PC-3 (cell line): Measurements from ENCODE around the gene SCD. TPM values are rescaled to one million over a fixed set of nuclear protein-coding genes. Genes with fewer than 3 reads are reported as not detected.
A peak's percentile ranks its signal among the peaks of the same experiment; 100 is the strongest.

Experiments used
- ATAC-seq: fragments of 200-7000 bp; cut with Tn5 transposase; 2 replicates; pipeline ENCODE4 v1.9.1; 2020; ENCODE audit warnings: mild to moderate bottlenecking, moderate library complexity
- BruUV-seq: library from RNA; stranded (reverse); fragments of 400-500 nt; replicated peaks from 2 replicates; lab custom pipeline; 2021; lab: Mats Ljungman, UMichigan
- CTCF ChIA-PET: fragments of 300-600 bp; sonication (Branson Sonifier 250); formaldehyde crosslinking; loops from one replicate; lab custom pipeline; 2022; ENCODE audit warnings: antibody characterized with exemption; lab: Charles Lee
- POLR2A ChIA-PET: fragments of 300-600 bp; sonication (Branson Sonifier 250); formaldehyde crosslinking; loops from one replicate; lab custom pipeline; 2022; ENCODE audit warnings: antibody characterized with exemption; ENCODE audit not compliant: unreplicated experiment; lab: Charles Lee
- DNase-seq: peaks from one replicate; pipeline ENCODE4 v3.0.0-alpha.2; 2015
- H2AFZ ChIP-seq: fragments of 300-600 bp; sonication (generic); 2 replicates; pipeline ENCODE4 v1.6.0; 2016; ENCODE audit warnings: antibody characterized with exemption, low read length
- H3F3A ChIP-seq: fragments of 300-600 bp; sonication (generic); one replicate; pipeline ENCODE4 v1.6.0; 2017; ENCODE audit warnings: antibody characterized with exemption, low read length, control low read depth, mild to moderate bottlenecking; ENCODE audit not compliant: unreplicated experiment
- H3K27ac ChIP-seq: fragments of 300-600 bp; sonication (generic); 2 replicates; pipeline ENCODE4 v1.5.1; 2016; ENCODE audit warnings: mild to moderate bottlenecking, low read length
- H3K27me3 ChIP-seq: fragments of 300-600 bp; sonication (generic); 2 replicates; pipeline ENCODE4 v1.6.1; 2016; ENCODE audit warnings: low read length, mixed read lengths
- H3K36me3 ChIP-seq: fragments of 300-600 bp; sonication (generic); 2 replicates; pipeline ENCODE4 v1.6.1; 2016; ENCODE audit warnings: low read depth, mixed run types, low read length, mixed read lengths
- H3K4me1 ChIP-seq: fragments of 300-600 bp; sonication (generic); 2 replicates; pipeline ENCODE4 v1.5.1; 2016; ENCODE audit warnings: low read length; ENCODE audit not compliant: insufficient read depth
- H3K4me2 ChIP-seq: fragments of 300-600 bp; sonication (generic); 2 replicates; pipeline ENCODE4 v1.6.0; 2016; ENCODE audit warnings: low read length
- H3K4me3 ChIP-seq: fragments of 300-600 bp; sonication (generic); 2 replicates; pipeline ENCODE4 v1.5.1; 2016; ENCODE audit warnings: mild to moderate bottlenecking, low read length, mixed read lengths
- H3K79me2 ChIP-seq: fragments of 300-600 bp; sonication (generic); 2 replicates; pipeline ENCODE4 v1.6.1; 2017; ENCODE audit warnings: low read length, mixed read lengths
- H3K9ac ChIP-seq: fragments of 300-600 bp; sonication (generic); 2 replicates; pipeline ENCODE4 v1.6.0; 2016; ENCODE audit warnings: mild to moderate bottlenecking, low read length
- H3K9me2 ChIP-seq: fragments of 300-600 bp; sonication (generic); replicated peaks from 2 replicates; pipeline ENCODE4 v1.6.1; 2016; ENCODE audit warnings: mixed run types, low read length, mixed read lengths
- H3K9me3 ChIP-seq: fragments of 300-600 bp; sonication (generic); 2 replicates; pipeline ENCODE4 v1.6.1; 2016; ENCODE audit warnings: low read length, mixed read lengths
- H4K20me1 ChIP-seq: fragments of 300-600 bp; sonication (generic); 2 replicates; pipeline ENCODE4 v1.6.1; 2016; ENCODE audit warnings: low read length, mixed read lengths
- EZH2 ChIP-seq: fragments of 300-600 bp; sonication (generic); IDR thresholded peaks from one replicate; pipeline ENCODE4 v1.6.1; 2017; ENCODE audit warnings: antibody characterized with exemption, mild to moderate bottlenecking, low read length; ENCODE audit not compliant: unreplicated experiment
- EZH2phosphoT487 ChIP-seq: fragments of 300-600 bp; sonication (generic); IDR thresholded peaks from 2 replicates; pipeline ENCODE4 v1.6.1; 2018; ENCODE audit warnings: mild to moderate bottlenecking, antibody characterized with exemption, low read length, borderline replicate concordance
- intact Hi-C: fragments of 100-400 bp; cut with micrococcal nuclease; formaldehyde crosslinking; loops from 2 replicates; pipeline ENCODE4 v1.9.0; 2023
- total RNA-seq: library from RNA; depleted of rRNA; stranded (reverse); fragments of >200 nt; gene quantifications from 2 replicates; pipeline ENCODE4 v1.2.3, GENCODE V29; 2014
- TF ChIP-seq, protein P1 (sequence below): fragments of 300-600 bp; sonication (generic); conservative IDR thresholded peaks from 2 replicates; pipeline ENCODE4 v1.5.1; 2017; ENCODE audit warnings: antibody characterized with exemption, low read depth, mild to moderate bottlenecking, low read length

The SCD gene
- total RNA-seq, 1 experiment from 2014 or later = 121 TPM

DNA sequence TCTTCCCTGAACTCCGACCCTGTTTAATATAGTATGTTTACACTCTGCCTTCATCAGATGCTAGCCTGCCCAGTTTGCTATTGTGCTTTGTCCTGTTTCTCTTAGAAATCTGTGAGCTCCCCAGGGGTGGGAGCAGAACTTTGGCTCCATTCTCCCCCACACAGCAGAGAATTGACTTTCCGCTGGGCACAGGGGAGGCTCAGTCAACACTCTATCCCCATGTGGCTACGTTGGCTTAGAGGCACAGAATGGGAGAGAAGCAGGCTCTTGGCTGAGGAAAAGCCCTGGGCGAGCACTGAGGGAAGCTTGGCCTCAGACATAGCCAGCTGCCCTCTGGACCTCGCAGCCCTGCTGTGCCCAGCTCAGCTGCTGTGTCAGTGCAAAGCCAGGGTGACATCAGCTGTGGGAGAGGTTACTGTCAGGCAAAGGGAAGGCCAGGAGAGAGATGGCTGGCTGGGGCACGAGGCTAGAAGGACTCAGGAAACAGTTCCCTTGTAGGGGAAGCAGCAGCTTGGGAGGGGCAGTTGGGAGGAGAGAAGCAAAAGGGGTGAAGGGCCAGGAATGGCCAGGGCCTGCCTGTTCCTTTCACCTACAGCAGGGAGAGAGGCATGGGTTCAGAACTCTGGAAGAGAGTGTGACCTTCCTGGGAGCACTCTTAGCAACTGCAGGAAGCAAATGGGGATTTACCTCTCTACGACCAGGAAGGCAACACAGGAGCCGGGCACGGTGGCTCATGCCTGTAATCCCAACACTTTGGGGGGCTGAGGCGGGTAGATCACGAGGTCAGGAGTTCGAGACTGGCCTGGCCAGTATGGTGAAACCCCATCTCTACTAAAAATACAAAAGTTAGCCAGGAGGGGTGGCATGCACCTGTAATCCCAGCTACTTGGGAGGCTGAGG lies 5.8 kb upstream of the SCD start:
- H3K9me3 ChIP-seq = no peaks in the 10 kb centered on the region
- TF ChIP-seq EZH2 (no peak), EZH2phosphoT487 (no peak)
- TF ChIP-seq, protein P1, sequence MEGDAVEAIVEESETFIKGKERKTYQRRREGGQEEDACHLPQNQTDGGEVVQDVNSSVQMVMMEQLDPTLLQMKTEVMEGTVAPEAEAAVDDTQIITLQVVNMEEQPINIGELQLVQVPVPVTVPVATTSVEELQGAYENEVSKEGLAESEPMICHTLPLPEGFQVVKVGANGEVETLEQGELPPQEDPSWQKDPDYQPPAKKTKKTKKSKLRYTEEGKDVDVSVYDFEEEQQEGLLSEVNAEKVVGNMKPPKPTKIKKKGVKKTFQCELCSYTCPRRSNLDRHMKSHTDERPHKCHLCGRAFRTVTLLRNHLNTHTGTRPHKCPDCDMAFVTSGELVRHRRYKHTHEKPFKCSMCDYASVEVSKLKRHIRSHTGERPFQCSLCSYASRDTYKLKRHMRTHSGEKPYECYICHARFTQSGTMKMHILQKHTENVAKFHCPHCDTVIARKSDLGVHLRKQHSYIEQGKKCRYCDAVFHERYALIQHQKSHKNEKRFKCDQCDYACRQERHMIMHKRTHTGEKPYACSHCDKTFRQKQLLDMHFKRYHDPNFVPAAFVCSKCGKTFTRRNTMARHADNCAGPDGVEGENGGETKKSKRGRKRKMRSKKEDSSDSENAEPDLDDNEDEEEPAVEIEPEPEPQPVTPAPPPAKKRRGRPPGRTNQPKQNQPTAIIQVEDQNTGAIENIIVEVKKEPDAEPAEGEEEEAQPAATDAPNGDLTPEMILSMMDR = no peak
- no peaks in the 10 kb centered on the region for H3K79me2 ChIP-seq
- DNase-seq (no peak), ATAC-seq (no peak)
- no peak overlapping the region for H3K4me3 ChIP-seq
- ChIA-PET CTCF (no interaction called here), POLR2A (no interaction called here)
- H2AFZ ChIP-seq = no peak overlapping the region
- H4K20me1 ChIP-seq = no peaks in the 10 kb centered on the region
- H3K27me3 ChIP-seq = no peaks in the 10 kb centered on the region
- no peaks in the 10 kb centered on the region for H3K36me3 ChIP-seq
- H3F3A ChIP-seq = no peaks in the 10 kb centered on the region
- H3K9ac ChIP-seq = no peak overlapping the region
- H3K9me2 ChIP-seq = no peaks in the 10 kb centered on the region
- intact Hi-C loops = no loop called here
- H3K4me2 ChIP-seq = no peak overlapping the region
- BruUV-seq = no TSS peak
- no peak overlapping the region for H3K27ac ChIP-seq
- peaks cover 9% of the 10 kb centered on the region for H3K4me1 ChIP-seq

GRCh38 chr10:100341953-100342626 lies 4.9 kb upstream of the SCD start:
- Histone ChIP-seq H3K27me3 (no peaks in the 10 kb centered on the region), H2AFZ (peak overlapping the region; percentile 65)
- CTCF ChIA-PET = interaction anchor here (1.0 kb wide), 3 partner anchors 87 to 140 kb away, joined by 3 to 5 read pairs (median 4); no protein-coding TSS in a partner anchor

More at GRCh38 chr10:100341953-100342626, 4.9 kb upstream of the SCD start:
- TF ChIP-seq EZH2phosphoT487 = no peak
- no peak for TF ChIP-seq EZH2
- TF ChIP-seq, protein P1 = peak; percentile 72
- Histone ChIP-seq H3K27ac (no peak overlapping the region), H3K4me3 (no peak overlapping the region), H3F3A (no peaks in the 10 kb centered on the region), H3K9me2 (no peaks in the 10 kb centered on the region), H4K20me1 (no peaks in the 10 kb centered on the region), H3K79me2 (peaks cover 1% of the 10 kb centered on the region), H3K4me1 (peaks cover 11% of the 10 kb centered on the region), H3K36me3 (no peaks in the 10 kb centered on the region), H3K9ac (no peak overlapping the region), H3K4me2 (no peak overlapping the region), H3K9me3 (no peaks in the 10 kb centered on the region)
- peak; percentile 67 for DNase-seq
- POLR2A ChIA-PET = no interaction called here
- BruUV-seq = no TSS peak
- intact Hi-C loops = loop anchor here (1.0 kb wide), 2 partner anchors 32 to 91 kb away; no protein-coding TSS in a partner anchor
- peak; percentile 58 for ATAC-seq
